Measurements from ENCODE around the gene KCTD14. TPM values are rescaled to one million over a fixed set of nuclear protein-coding genes. Genes with fewer than 3 reads are reported as not detected.

KCTD14 gene
- total and polyA plus RNA-seq, 9 of the 15 experiments (the other 6 are each of a cell fraction or from before 2014, with no cell fraction given), result 0.04 to 0.30 (median 0.11) TPM; not detected in 2

- TF ChIP-seq ZNF318 (IDR thresholded peaks at IDR 0.05; ENCODE audit: borderline replicate concordance in 1 of 2, low read depth in 1 of 2) (no peak), NRF1 (conservative IDR thresholded peaks at IDR 0.05 in 1 of 2, IDR thresholded peaks at IDR 0.05 in 1 of 2) (no peak), JUNB (CRISPR knock-in tag; conservative IDR thresholded peaks at IDR 0.05) (no peak), NFE2L1 (tag; IDR thresholded peaks at IDR 0.05; ENCODE audit: borderline replicate concordance, low read depth) (no peak), KAT7 (CRISPR knock-in tag; IDR thresholded peaks at IDR 0.05; ENCODE audit: borderline replicate concordance) (no peak), THAP7 (CRISPR knock-in tag; IDR thresholded peaks at IDR 0.05) (no peak), ZSCAN32 (CRISPR knock-in tag; IDR thresholded peaks at IDR 0.05) (0 out of 2 replicates have a peak, but pooled peaks have one; percentile 23), MBD2 (IDR thresholded peaks at IDR 0.05; ENCODE audit: borderline replicate concordance, low read depth) (no peak), MYBL2 (IDR thresholded peaks at IDR 0.05; ENCODE audit: low read depth) (no peak), MYBL2 (CRISPR knock-in tag; IDR thresholded peaks at IDR 0.05; ENCODE audit: borderline replicate concordance) (no peak), PHF21A (IDR thresholded peaks at IDR 0.05; ENCODE audit: borderline replicate concordance, low read depth) (no peak), HDAC1 (IDR thresholded peaks at IDR 0.05) (no peak), ZBTB5 (IDR thresholded peaks at IDR 0.05) (no peak), ZNF75A (CRISPR knock-in tag; IDR thresholded peaks at IDR 0.05) (no peak), DPF2 (IDR thresholded peaks at IDR 0.05) (peak; percentile 75; the same call in 1 of the 2 replicates), ZNF778 (CRISPR knock-in tag; IDR thresholded peaks at IDR 0.05) (no peak), ZNF445 (CRISPR knock-in tag; IDR thresholded peaks at IDR 0.05; ENCODE audit: low read depth) (no peak)
Measured at GRCh38 chr11:78050964-78051831, 28.1 kb upstream of the KCTD14 start (continued).
